ENCODE results near the gene CYP4F22. TPM values are rescaled to one million over a fixed set of nuclear protein-coding genes. Genes with fewer than 3 reads are reported as not detected.

CYP4F22 gene
- total and polyA plus RNA-seq, 7 donors: 0.07 TPM; not detected in 6

DNA sequence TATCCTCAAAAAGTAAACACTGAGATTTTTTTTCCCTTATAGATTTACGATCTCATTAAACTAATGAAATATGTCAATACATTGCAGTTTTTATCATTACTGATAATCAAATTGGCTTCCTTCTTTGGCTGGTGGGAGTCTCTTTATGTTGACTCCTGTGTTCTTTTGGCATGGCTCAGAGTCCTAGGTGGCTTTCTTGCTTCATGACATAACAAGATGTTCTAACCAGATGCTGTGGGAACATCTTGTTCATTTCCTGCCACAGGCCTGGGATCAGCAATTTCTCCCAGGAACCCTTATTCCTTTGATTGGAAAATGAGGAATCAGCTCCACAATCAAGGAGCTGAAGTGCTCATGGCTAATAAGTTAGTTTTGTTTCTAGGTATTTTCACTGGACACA is 13.2 kb upstream of the CYP4F22 start:
- H3K9me3 ChIP-seq: no peaks in the 10 kb centered on the region
- peaks cover 0 to 10% (median 0%) of the 10 kb centered on the region in 3 donors for H3K27me3 ChIP-seq
- no peaks in the 10 kb centered on the region for H3K4me1 ChIP-seq
- H3K4me3 ChIP-seq: no peak overlapping the region
- TF ChIP-seq POLR2A (IDR thresholded peaks at IDR 0.05) (no peak), POLR2AphosphoS5 (IDR thresholded peaks at IDR 0.05) (no peak)
- intact Hi-C loops (cut with DNase I): no loop called here
- no peak overlapping the region for H3K27ac ChIP-seq
- H3K36me3 ChIP-seq: no peaks in the 10 kb centered on the region
- WGBS, 2 donors: 97 to 100% methylated on average over 1 of the region's 1 CpG
- no peak for DNase-seq

DNA sequence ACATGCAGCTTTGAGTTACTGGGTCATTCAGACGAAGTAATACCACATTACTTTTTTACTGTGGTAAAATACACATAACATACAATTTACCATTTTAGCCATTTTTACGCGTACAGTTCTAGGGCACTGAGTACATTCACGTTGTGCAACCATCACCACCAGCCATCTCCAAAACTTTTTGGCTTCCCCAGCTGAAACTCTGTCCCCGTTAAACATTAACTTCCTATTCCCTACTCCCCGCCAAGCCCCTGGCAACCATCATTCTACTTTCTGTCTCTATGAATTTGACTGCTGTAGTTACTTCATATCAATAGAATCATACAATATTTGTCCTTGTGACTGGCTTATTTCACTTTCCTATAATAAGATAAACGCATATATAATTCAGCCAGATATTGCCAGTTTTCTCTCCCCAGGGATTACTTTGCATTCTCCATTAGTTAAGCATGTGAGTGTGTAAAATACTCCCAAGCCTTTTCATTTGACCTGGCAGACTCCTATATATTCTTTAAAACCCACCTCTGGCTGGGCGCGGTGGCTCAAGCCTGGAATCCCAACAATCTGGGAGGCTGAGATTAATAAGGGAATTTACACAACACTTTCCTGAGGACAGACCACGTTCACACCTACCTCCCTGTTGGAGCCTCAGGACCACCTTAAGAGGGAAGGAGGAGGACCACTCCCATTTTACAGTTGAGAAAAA is 10.0 kb upstream of the CYP4F22 start:
- Histone ChIP-seq H3K9me3 (no peaks in the 10 kb centered on the region), H3K36me3 (no peaks in the 10 kb centered on the region), H3K27ac (no peak overlapping the region), H3K4me1 (no peaks in the 10 kb centered on the region), H3K4me3 (no peak overlapping the region), H3K27me3 (peaks cover 0 to 17% (median 5%) of the 10 kb centered on the region in 3 donors)
- 53 to 77% methylated on average over 10 of the region's 10 CpGs for WGBS, 2 donors
- DNase-seq: no peak
- TF ChIP-seq POLR2AphosphoS5 (IDR thresholded peaks at IDR 0.05) (no peak), EP300 (IDR thresholded peaks at IDR 0.05) (no peak), POLR2A (IDR thresholded peaks at IDR 0.05) (no peak)
- TF ChIP-seq, protein P1, sequence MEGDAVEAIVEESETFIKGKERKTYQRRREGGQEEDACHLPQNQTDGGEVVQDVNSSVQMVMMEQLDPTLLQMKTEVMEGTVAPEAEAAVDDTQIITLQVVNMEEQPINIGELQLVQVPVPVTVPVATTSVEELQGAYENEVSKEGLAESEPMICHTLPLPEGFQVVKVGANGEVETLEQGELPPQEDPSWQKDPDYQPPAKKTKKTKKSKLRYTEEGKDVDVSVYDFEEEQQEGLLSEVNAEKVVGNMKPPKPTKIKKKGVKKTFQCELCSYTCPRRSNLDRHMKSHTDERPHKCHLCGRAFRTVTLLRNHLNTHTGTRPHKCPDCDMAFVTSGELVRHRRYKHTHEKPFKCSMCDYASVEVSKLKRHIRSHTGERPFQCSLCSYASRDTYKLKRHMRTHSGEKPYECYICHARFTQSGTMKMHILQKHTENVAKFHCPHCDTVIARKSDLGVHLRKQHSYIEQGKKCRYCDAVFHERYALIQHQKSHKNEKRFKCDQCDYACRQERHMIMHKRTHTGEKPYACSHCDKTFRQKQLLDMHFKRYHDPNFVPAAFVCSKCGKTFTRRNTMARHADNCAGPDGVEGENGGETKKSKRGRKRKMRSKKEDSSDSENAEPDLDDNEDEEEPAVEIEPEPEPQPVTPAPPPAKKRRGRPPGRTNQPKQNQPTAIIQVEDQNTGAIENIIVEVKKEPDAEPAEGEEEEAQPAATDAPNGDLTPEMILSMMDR (IDR thresholded peaks at IDR 0.05): no peak
- intact Hi-C loops (cut with DNase I): no loop called here

DNA sequence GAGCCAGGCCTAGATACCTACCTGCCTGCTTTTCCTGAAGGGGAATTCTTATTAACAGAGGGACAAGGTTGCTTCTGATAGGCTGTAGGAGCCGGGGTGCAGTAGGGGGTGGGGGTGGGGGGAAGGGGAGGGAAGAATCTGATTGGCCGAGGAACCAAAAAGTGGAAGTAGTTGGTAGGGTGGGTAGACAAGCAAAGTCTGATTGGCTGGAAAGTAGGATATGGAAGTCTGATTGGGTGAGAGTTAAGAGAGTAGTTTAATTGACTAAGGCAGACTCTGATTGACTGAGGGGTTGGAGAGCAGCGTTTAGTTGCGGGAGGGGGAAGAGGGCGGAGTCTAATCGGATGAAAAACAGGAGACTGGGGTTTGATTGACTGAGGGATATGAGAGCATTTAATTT is 9.4 kb upstream of the CYP4F22 start:
- H3K4me1 ChIP-seq: no peaks in the 10 kb centered on the region
- no peak overlapping the region for H3K4me3 ChIP-seq
- H3K27me3 ChIP-seq: peaks cover 0 to 23% (median 5%) of the 10 kb centered on the region in 3 donors
- WGBS, 2 donors: 58 to 72% methylated on average over 6 of the region's 6 CpGs
- TF ChIP-seq POLR2A (IDR thresholded peaks at IDR 0.05): no peak
- no peak for TF ChIP-seq EP300 (IDR thresholded peaks at IDR 0.05)
- TF ChIP-seq POLR2AphosphoS5 (IDR thresholded peaks at IDR 0.05): no peak
- TF ChIP-seq, protein P1 (IDR thresholded peaks at IDR 0.05): no peak
- no peak for DNase-seq
- intact Hi-C loops (cut with DNase I): no loop called here
- H3K9me3 ChIP-seq: no peaks in the 10 kb centered on the region
- H3K36me3 ChIP-seq: no peaks in the 10 kb centered on the region
- no peak overlapping the region for H3K27ac ChIP-seq

DNA sequence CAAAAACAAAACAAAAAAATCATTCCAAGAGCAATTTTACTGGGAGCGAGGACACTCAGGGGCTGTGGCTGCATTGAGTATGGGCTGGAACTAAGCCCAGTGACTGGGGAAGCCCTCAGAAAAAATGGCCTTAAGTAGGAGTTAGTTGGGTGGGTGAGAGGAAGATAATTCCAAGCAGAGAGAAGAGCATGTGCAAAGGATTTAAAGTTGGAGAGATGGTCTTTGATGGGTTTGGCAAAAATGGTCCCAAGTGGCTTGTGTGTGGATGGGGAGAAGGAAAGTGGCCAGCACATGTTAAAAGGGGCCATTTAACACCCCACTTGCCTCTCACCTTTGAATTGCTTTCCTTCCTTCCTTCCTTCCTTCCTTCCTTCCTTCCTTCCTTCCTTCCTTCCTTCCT is 6.7 kb upstream of the CYP4F22 start:
- Histone ChIP-seq H3K9me3 (no peaks in the 10 kb centered on the region), H3K4me1 (no peaks in the 10 kb centered on the region), H3K4me3 (no peak overlapping the region), H3K27ac (no peak overlapping the region), H3K27me3 (peaks cover 0 to 46% (median 5%) of the 10 kb centered on the region in 3 donors), H3K36me3 (no peaks in the 10 kb centered on the region)
- 46 to 75% methylated on average over 1 of the region's 1 CpG for WGBS, 2 donors
- intact Hi-C loops (cut with DNase I): no loop called here
- TF ChIP-seq, protein P1 (IDR thresholded peaks at IDR 0.05): no peak
- TF ChIP-seq EP300 (IDR thresholded peaks at IDR 0.05) (no peak), POLR2AphosphoS5 (IDR thresholded peaks at IDR 0.05) (no peak), POLR2A (IDR thresholded peaks at IDR 0.05) (no peak)
- no peak for DNase-seq

DNA sequence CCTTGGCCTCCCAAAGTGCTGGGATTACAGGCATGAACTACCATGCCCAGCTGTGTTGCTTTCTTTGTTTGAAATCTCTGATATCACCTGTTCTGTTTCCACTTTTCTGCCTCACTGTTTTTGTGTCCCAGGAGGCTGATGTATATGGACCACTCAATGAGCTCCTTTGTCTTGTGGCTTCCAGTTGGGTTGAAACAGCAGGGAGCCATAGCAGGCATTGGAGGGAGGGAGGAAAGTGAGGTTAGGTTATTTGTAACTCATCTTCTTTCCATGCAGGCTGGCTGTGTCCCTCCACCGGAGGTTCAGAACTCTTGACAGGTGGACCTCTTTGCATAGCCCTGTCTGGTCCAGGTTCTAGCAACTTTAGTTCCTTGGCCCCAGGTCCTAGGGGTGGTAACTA is 6.1 kb upstream of the CYP4F22 start:
- no peak overlapping the region for H3K27ac ChIP-seq
- no peak for DNase-seq
- 41 to 82% methylated on average over 1 of the region's 1 CpG for WGBS, 2 donors
- H3K27me3 ChIP-seq: peaks cover 0 to 52% (median 8%) of the 10 kb centered on the region in 3 donors
- H3K4me1 ChIP-seq: no peaks in the 10 kb centered on the region
- intact Hi-C loops (cut with DNase I): no loop called here
- TF ChIP-seq EP300 (IDR thresholded peaks at IDR 0.05) (no peak), POLR2AphosphoS5 (IDR thresholded peaks at IDR 0.05) (no peak), POLR2A (IDR thresholded peaks at IDR 0.05) (no peak)
- TF ChIP-seq, protein P1 (IDR thresholded peaks at IDR 0.05): no peak
- no peak overlapping the region for H3K4me3 ChIP-seq
- no peaks in the 10 kb centered on the region for H3K9me3 ChIP-seq
- no peaks in the 10 kb centered on the region for H3K36me3 ChIP-seq
